GM18907 (cell line): Measurements from ENCODE around the gene MSN.
"Not testable (repeated sequence)": the region's sequence is repeated elsewhere in the genome, so short reads cannot be mapped to it uniquely, and the experiment has no call there.

Experiments
- ATAC-seq: cut with Tn5 transposase; IDR thresholded peaks from one replicate; pipeline ENCODE4 v1.9.1; 2021; ENCODE audit warnings: mild to moderate bottlenecking, moderate library complexity; ENCODE audit not compliant: unreplicated experiment

Gene MSN

GRCh38 chrX:65667503-65668376, at the start of gene MSN:
Gene MSN (plus strand): TSS chrX:65667654. CDS start chrX:65667842, 188 bp downstream.
- ATAC-seq: peak; percentile 82

- not testable (repeated sequence) for ATAC-seq
These were observed 47.3 kb upstream of the MSN start for GRCh38 chrX:65620096-65620705.

GRCh38 chrX:65630771-65631170, 36.7 kb upstream of the MSN start:
- no peak for ATAC-seq

GRCh38 chrX:65633826-65634225, 33.6 kb upstream of the MSN start:
- ATAC-seq: no peak

- no peak for ATAC-seq
These were observed 32.7 kb upstream of the MSN start for GRCh38 chrX:65634732-65635131.

GRCh38 chrX:65635378-65635777, 32.1 kb upstream of the MSN start:
- ATAC-seq: no peak

- ATAC-seq: no peak
These were observed 31.6 kb upstream of the MSN start for GRCh38 chrX:65635822-65636221.

GRCh38 chrX:65636261-65636660, 31.2 kb upstream of the MSN start:
- ATAC-seq: not testable (repeated sequence)

GRCh38 chrX:65637335-65637734, 30.1 kb upstream of the MSN start:
- ATAC-seq: no peak

GRCh38 chrX:65642914-65643491, 24.5 kb upstream of the MSN start:
- ATAC-seq: no peak

- no peak for ATAC-seq
These were observed 23.9 kb upstream of the MSN start for GRCh38 chrX:65643531-65644052.

- no peak for ATAC-seq
These were observed 22.7 kb upstream of the MSN start for GRCh38 chrX:65644621-65645289.

GRCh38 chrX:65647801-65648200, 19.7 kb upstream of the MSN start:
- no peak for ATAC-seq

- ATAC-seq: no peak
These were observed 15.4 kb upstream of the MSN start for GRCh38 chrX:65652098-65652497.

- ATAC-seq: not testable (repeated sequence)
These were observed 10.4 kb upstream of the MSN start for GRCh38 chrX:65657009-65657441.

GRCh38 chrX:65657659-65658058, 9.8 kb upstream of the MSN start:
- ATAC-seq: no peak

GRCh38 chrX:65658229-65658628, 9.2 kb upstream of the MSN start:
- no peak for ATAC-seq

- no peak for ATAC-seq
These were observed 324 bp upstream of the MSN start for GRCh38 chrX:65667157-65667502.

- peak; percentile 45 for ATAC-seq
These were observed 1.2 kb downstream of the MSN start for GRCh38 chrX:65668377-65669310.

- no peak for ATAC-seq
These were observed 3.8 kb downstream of the MSN start for GRCh38 chrX:65671286-65671685.
